HL-60 (cell line): ENCODE results near the gene ZSWIM7.

Experiments
- DNase-seq, 2 experiments: peaks; one replicate each; pipeline ENCODE4 v3.0.0-alpha.2; 2010 to 2020; ENCODE audit warnings: low read depth in 1 of 2, low spot score in 1 of 2
- H3K27ac ChIP-seq: fragments of 250-450 bp; sonication (Bioruptor Pico); replicated peaks from 2 replicates; pipeline ENCODE4 v1.5.1; 2020; ENCODE audit warnings: mild to moderate bottlenecking, moderate library complexity
- H3K27me3 ChIP-seq: fragments of 250-450 bp; sonication (Bioruptor Pico); 2 replicates; pipeline ENCODE4 v1.5.1; 2021; ENCODE audit warnings: mild to moderate bottlenecking, moderate library complexity; ENCODE audit not compliant: insufficient read depth, poor library complexity, severe bottlenecking
- H3K4me3 ChIP-seq: replicated peaks from 2 replicates; pipeline ENCODE4 v1.5.1; 2011; ENCODE audit warnings: mild to moderate bottlenecking, control low read depth, low read length; ENCODE audit not compliant: insufficient read depth
- GABPA ChIP-seq: IDR thresholded peaks from 2 replicates; pipeline ENCODE4 v1.6.1; 2012; ENCODE audit warnings: low read depth
- POLR2AphosphoS5 ChIP-seq: IDR thresholded peaks from 2 replicates; pipeline ENCODE4 v1.6.1; 2012; ENCODE audit warnings: low read depth
- REST ChIP-seq: IDR thresholded peaks from 2 replicates; pipeline ENCODE4 v1.6.1; 2012; ENCODE audit warnings: low read depth; ENCODE audit not compliant: insufficient replicate concordance
- SPI1 ChIP-seq: IDR thresholded peaks from 2 replicates; pipeline ENCODE4 v1.6.1; 2012; ENCODE audit warnings: low read depth, mild to moderate bottlenecking, borderline replicate concordance
- TF ChIP-seq, protein P1 (sequence below): IDR thresholded peaks from one replicate; pipeline ENCODE4 v1.5.1; 2011; ENCODE audit warnings: low read length, control low read depth, inconsistent platforms; ENCODE audit not compliant: insufficient read depth

ZSWIM7 gene

DNA sequence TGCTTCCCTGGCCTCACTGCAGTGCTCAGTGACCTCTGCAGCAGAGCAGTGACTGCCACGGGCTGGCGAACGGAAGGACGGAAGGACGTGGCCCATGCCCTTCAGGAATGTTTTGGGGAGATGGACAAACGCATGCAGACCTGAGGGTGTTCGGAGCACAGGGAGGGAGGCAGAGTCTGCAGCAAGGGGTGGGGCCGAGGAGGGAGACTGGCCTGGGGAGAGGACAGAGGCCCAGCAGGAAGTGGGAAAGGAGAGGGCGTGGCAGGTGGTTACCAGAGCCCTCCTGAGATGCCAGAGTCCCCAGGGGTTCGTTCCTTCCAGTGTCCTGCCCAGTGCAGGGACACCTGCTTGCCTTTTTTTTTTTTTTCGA, 32.6 kb downstream of the ZSWIM7 start:
- peak in 1 of 2 experiments; percentile 33 for DNase-seq
- peak overlapping the region; percentile 80 for H3K27ac ChIP-seq

GRCh38 chr17:15966183-15966878, 33.2 kb downstream of the ZSWIM7 start:
- Histone ChIP-seq H3K4me3 (no peak overlapping the region), H3K27ac (peak overlapping the region; percentile 80), H3K27me3 (no peaks in the 10 kb centered on the region)
- TF ChIP-seq GABPA (no peak), POLR2AphosphoS5 (no peak), SPI1 (no peak), REST (no peak)
- TF ChIP-seq, protein P1, sequence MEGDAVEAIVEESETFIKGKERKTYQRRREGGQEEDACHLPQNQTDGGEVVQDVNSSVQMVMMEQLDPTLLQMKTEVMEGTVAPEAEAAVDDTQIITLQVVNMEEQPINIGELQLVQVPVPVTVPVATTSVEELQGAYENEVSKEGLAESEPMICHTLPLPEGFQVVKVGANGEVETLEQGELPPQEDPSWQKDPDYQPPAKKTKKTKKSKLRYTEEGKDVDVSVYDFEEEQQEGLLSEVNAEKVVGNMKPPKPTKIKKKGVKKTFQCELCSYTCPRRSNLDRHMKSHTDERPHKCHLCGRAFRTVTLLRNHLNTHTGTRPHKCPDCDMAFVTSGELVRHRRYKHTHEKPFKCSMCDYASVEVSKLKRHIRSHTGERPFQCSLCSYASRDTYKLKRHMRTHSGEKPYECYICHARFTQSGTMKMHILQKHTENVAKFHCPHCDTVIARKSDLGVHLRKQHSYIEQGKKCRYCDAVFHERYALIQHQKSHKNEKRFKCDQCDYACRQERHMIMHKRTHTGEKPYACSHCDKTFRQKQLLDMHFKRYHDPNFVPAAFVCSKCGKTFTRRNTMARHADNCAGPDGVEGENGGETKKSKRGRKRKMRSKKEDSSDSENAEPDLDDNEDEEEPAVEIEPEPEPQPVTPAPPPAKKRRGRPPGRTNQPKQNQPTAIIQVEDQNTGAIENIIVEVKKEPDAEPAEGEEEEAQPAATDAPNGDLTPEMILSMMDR, result no peak
- DNase-seq, result peak in 1 of 2 experiments; percentile 27

More for the DNA sequence above, 32.6 kb downstream of the ZSWIM7 start:
- TF ChIP-seq POLR2AphosphoS5, result no peak
- TF ChIP-seq SPI1, result no peak
- TF ChIP-seq, protein P1, result no peak
- TF ChIP-seq GABPA, result no peak
- no peak for TF ChIP-seq REST
- Histone ChIP-seq H3K4me3 (no peak overlapping the region), H3K27me3 (no peaks in the 10 kb centered on the region)

DNA sequence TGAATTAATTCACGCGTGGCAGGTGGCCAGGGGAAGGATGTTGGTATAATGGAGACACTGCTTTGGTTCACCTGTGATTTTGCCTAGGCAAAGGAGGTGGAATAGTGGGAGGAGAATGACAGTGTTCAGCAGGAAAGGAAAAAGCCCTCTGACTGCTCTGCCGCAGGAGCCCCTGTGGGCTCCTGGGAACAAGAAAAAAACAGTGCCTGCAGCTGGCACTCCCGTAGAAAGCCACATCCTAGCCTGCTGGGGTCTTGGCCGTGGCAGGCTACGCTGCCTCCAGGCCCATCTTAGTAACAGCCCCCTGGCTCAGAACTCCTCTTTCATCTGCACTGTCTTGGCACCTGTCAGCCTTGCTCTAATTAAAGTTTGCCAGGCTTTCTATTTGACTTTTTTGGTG, 34.0 kb downstream of the ZSWIM7 start:
- H3K4me3 ChIP-seq, result no peak overlapping the region
- DNase-seq, result no peak
- H3K27ac ChIP-seq, result peak overlapping the region; percentile 80
- H3K27me3 ChIP-seq, result no peaks in the 10 kb centered on the region
- no peak for TF ChIP-seq REST
- TF ChIP-seq GABPA, result no peak
- no peak for TF ChIP-seq SPI1

DNA sequence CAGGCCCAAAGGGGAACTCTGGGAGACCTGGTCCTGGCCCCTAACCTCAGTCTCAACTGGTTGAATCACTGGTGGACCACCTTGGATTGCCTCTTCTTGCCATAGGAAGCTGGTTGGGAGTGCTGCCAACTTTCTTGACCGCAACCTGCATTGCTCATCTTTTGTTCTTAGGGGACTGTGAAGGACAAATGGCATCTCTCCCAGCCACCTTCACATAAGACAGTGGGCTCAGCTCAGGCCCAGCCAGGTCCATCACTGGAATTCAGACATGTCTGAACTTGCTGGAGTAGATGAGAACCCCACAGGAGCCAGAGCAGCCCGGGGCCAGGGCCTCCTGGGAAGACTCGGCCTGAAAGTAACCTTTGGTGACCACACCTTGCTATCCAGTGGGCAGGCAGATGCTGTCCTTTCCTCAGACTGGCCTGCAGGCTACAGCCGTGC, 35.8 kb downstream of the ZSWIM7 start:
- Histone ChIP-seq H3K27me3 (no peaks in the 10 kb centered on the region), H3K27ac (no peak overlapping the region), H3K4me3 (no peak overlapping the region)
- DNase-seq, result no peak
- no peak for TF ChIP-seq POLR2AphosphoS5
- TF ChIP-seq SPI1, result no peak
- no peak for TF ChIP-seq GABPA
- no peak for TF ChIP-seq REST
- TF ChIP-seq, protein P1, result no peak
